Daoy (cell line): ENCODE measurements around the gene TNFRSF21. TPM values are rescaled to one million over a fixed set of nuclear protein-coding genes. Genes with fewer than 3 reads are reported as not detected.
"Not testable (repeated sequence)": the region's sequence is repeated elsewhere in the genome, so short reads cannot be mapped to it uniquely, and the experiment has no call there.

Experiments
- DNase-seq: peaks from one replicate; pipeline ENCODE4 v3.0.0-alpha.2; 2015; ENCODE audit warnings: low read depth
- total RNA-seq: library from RNA; depleted of rRNA; stranded (reverse); fragments of >200 nt; shearing (Covaris generic); gene quantifications from 2 replicates; pipeline ENCODE4 v1.2.3, GENCODE V29; 2014

Gene TNFRSF21
- total RNA-seq, 1 experiment from 2014 or later: 39.3 TPM

GRCh38 chr6:47252633-47253032 is 57.1 kb downstream of the TNFRSF21 start:
- DNase-seq: no peak

GRCh38 chr6:47251396-47251795 is 58.3 kb downstream of the TNFRSF21 start:
- DNase-seq: no peak

- DNase-seq: no peak
Measured at GRCh38 chr6:47250302-47250701, 59.4 kb downstream of the TNFRSF21 start.

DNA sequence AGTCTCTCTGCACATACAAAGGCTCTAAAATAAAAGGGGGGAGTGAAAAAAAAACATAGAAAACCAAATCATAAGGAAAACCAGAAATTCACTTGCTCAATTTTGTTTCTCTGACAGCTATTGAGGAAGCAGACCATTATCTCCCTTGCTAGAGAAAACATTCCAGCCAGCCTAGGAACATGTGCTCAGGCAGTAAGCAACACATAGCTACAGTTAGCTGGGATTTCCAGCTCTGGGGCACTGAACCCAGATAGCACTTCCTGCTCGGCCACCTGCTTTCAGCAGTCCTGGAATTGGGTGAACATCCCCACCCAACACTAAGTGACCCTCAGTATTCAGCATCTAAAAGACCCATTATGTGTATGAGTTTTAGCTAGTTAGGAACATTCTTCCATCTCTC is 61.3 kb downstream of the TNFRSF21 start:
- DNase-seq: no peak

- no peak for DNase-seq
Measured at GRCh38 chr6:47247227-47247797, 62.4 kb downstream of the TNFRSF21 start.

- no peak for DNase-seq
Measured at GRCh38 chr6:47246551-47246950, 63.2 kb downstream of the TNFRSF21 start.

- peak; percentile 28 for DNase-seq
Measured at GRCh38 chr6:47245745-47246371, 63.8 kb downstream of the TNFRSF21 start.

DNA sequence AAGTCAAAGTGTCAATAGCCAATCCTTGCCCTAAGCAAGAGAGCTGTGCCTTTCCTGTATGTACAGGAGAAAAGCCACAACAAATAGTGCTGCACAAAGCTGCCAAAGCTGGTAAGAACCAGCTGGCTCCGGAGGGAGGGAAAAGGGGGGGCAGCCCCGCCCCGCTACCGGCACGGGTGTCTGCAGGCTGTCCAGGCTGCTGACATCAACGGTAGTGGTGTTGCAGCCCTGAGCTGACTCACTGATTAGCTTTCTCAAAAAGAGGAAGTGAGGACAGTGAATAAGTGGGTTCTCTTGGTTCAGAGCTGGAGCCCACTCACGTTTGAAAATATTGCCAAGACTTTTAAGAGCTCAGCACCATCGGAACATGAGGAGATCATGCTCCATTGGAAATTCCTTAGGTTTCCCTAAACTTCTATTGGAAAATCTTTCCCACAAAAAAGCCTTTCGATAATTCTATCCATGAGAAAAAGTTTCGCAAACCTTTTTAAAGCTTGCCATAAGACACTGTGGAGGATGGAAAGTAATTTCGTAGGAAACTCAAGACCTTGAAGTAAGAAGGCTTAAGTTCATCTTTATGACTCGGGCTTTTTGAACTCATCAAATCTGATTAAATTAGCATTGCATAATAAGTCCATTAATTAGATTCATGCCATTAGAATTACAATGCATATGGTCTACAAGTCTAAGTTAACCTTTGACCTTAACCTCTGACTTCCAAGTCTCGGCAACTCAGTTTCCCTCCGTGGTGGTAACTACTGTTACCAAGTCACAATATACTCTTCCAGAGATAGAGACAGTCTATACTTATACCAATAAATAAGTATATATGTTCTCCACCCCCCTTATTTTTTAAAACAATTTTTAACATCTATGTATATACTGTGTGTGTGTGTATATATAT is 67.0 kb downstream of the TNFRSF21 start:
- peak; percentile 96 for DNase-seq

DNA sequence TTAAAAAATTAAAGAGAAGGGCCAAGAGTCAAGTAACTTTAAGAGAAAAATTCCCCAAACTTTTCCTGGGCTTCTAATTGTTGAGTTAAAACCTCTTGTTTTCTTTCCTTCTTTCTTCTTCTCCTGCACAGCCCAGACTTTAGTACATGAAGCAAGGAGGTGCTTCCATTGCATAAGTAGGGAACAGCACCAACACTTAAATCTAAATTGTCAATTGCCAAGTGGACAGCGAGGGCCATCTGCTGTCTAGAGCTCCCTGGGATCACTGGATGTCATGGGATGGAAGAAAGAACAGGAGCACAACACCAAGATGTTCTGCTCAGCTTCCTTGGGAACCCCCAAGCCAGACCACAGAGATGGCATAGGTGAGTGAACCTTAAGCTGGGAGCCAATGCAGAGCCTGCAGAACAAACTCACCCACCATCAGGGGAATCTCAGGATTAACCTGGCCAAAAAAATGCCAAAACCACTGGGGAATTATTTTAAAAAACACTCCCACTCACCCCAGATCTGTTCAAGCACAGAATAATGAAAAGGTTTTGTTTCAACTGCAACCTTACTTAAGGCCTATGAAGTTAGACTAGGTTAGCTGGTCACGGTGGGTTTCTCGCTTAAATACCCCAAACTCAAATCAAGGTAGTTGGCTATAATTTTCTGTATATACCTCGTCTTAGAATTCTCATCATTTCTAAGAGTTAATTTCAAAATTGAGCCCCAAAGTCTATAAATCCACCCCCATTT is 67.8 kb downstream of the TNFRSF21 start:
- DNase-seq: peak; percentile 24

DNA sequence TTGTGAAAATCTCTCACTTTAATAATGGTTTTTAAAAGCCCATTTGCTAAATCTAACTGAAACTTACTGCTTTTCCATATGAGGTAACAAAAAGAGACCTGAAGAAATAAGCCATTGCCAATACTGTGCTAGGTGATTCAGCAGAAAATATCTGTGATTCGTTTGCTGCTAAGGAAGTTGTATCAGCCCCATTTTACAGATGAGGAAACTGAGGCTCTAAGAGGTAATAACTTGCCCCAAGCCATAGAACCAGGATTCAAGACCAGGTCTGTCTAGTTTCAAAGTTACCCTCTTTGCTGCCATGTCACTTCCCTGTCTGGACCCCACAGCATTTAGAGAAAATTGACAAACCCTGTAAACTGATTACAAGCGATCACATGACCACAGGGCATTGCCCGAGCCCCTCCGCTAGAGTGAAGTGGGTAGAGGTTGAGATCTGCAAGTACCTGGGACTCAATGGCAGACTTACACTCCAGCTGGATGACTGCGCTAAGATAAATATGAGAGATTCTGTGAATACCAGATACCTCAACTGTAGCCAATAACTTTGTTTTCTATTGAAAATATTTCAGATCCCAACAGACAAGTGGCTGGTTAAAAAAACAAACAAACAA is 69.3 kb downstream of the TNFRSF21 start:
- DNase-seq: no peak

GRCh38 chr6:47239546-47239945 is 70.2 kb downstream of the TNFRSF21 start:
- no peak for DNase-seq

GRCh38 chr6:47238456-47238995 is 71.2 kb downstream of the TNFRSF21 start:
- peak; percentile 38 for DNase-seq

DNA sequence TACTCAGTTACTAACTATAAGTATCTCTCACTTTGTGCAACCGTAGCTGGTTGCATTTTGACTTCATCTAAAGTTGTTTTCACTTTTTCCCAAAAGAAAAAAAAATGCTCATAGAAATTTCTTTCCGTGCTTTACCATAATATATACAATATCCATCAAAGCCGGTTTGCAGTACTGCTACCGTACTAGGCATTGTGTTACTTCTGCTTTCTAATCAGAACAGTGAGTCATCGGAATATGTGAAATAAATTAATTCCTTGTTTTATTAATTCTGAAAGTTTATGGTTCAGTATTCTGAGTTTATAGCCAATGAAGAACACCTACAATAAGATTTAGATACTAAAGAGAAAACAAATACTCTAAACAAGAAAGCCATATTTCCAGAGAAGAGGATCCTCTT is 72.5 kb downstream of the TNFRSF21 start:
- DNase-seq: no peak

- no peak for DNase-seq
Measured at GRCh38 chr6:47235964-47236760, 73.5 kb downstream of the TNFRSF21 start.

GRCh38 chr6:47235421-47235820 is 74.3 kb downstream of the TNFRSF21 start:
- no peak for DNase-seq

DNA sequence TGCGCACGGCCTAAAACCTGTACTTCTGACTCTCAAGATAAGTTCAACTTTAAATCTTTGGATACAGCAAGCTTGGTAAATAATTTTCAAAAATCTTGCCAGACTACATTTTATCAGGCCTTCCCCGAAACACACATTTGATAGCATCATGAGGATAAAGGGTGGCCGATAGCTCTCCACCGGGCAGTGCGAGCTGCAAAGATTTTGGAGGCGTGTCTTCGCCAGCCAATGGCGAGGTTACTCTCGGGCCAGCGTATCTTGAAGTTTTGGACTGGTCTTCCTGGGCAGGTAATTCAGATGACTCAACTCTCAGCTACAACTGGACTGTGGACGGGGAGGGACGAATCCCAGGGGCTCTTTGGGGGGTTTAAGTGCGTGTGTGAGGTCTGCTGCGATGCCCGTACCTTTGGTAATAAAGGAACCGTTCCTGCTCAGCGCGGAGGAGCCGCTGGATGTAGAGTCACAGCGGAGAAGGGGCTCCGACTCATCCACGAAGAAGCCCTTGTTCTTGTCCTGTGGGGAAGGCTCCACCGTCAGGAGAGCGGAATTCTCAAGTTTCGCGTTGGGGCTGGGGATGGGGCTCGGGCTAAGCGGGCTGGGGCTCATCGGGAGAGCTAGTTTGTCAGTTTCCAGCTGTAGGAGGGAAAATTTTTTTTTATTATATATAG is 75.3 kb downstream of the TNFRSF21 start:
- no peak for DNase-seq

DNA sequence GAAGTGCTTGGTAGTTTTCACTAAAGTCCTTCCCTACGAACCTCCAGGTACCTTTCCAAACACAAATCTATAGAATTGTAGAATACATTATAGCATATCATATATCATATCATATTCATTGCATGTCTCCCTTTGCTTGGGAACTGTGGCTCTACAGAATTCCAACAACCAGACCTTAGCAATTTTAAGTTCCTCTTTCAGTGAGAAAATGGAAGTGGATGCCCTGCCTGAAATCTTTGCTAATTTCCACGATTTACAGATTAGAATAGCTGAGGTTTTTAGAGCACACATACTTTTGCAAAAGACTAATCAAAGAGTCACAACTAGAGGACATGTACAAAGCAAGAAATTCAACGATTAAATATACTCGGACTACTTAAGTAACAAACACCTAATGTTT is 78.6 kb downstream of the TNFRSF21 start:
- DNase-seq: no peak

DNA sequence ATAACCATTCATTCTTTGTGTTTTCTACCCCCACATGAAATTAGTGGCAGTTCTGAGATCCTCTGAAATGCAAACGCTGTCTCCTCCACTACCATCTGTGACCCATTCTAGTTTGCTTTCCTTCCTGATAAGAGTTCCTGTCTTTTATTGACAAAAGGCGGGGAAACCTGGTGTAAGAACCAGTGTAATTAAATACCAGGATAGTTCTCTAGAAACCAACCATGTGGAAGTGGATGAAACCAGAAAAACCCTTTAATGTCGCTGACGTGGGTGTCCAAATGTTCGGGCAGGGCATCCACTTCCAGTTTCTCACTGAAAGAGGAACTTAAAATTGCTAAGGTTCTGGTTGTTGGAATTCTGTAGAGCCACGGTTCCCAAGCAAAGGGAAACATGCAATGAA is 79.1 kb downstream of the TNFRSF21 start:
- DNase-seq: no peak

DNA sequence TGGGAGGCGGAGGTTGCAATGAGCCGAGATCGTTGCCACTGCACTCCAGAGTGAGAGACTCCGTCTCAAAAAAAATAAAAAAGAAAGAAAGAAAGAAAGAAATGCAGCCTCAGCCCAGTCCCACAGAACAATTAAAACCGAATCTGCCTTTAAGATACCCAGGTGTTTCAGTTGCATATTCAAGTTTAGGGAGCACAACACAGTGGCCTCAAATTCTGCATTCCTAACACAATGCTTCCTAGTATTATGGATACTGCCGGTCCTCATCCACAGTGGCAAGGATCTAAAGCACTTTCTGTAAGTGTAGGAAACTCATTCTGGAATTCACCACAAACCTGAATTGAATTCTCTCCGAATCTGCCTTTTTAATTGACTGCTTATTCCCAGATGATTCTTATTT is 80.5 kb downstream of the TNFRSF21 start:
- DNase-seq: no peak

- DNase-seq: not testable (repeated sequence)
Measured at GRCh38 chr6:47228093-47228492, 81.6 kb downstream of the TNFRSF21 start.
